Spinal cord (tissue), 10 donors: Measurements from ENCODE around the gene SNX10. TPM values are rescaled to one million over a fixed set of nuclear protein-coding genes. Genes with fewer than 3 reads are reported as not detected.
A peak's percentile ranks its signal among the peaks of the same experiment; 100 is the strongest.

Source experiments
- DNase-seq, 6 donors: peaks; one replicate each; pipeline versions ENCODE4 v3.0.0 to v3.0.0-alpha.2; 2013 to 2015; ENCODE audit warnings: low spot score in 6 of 6, low read depth in 4 of 6
- H3K27ac ChIP-seq: one replicate; pipeline ENCODE4 v1.5.1; 2013; ENCODE audit warnings: low read depth, low read length, control low read depth
- H3K27me3 ChIP-seq: one replicate; pipeline ENCODE4 v1.6.1; 2013; ENCODE audit warnings: low read length; ENCODE audit not compliant: control insufficient read depth, insufficient read depth
- H3K36me3 ChIP-seq: one replicate; pipeline ENCODE4 v1.6.1; 2013; ENCODE audit warnings: low read length; ENCODE audit not compliant: control insufficient read depth, insufficient read depth
- H3K4me1 ChIP-seq: one replicate; pipeline ENCODE4 v1.6.1; 2013; ENCODE audit warnings: low read length; ENCODE audit not compliant: control insufficient read depth, insufficient read depth
- H3K4me3 ChIP-seq: one replicate; pipeline ENCODE4 v1.5.1; 2013; ENCODE audit warnings: low read depth, low read length, control low read depth
- H3K9me3 ChIP-seq: one replicate; pipeline ENCODE4 v1.6.1; 2013; ENCODE audit warnings: low read length; ENCODE audit not compliant: control insufficient read depth, insufficient read depth
- WGBS: methylation state at CpG from one replicate; pipeline ENCODE4 v1.1.5; 2013; ENCODE audit warnings: missing lambda C conversion rate; ENCODE audit not compliant: insufficient coverage; 5-methylcytosine and 5-hydroxymethylcytosine counted together
- polyA plus RNA-seq, 2 donors: library from polyadenylated mRNA; unstranded; fragments of 120-200 nt; gene quantifications; one replicate each; pipeline ENCODE4 v1.2.1, GENCODE V29; 2013; ENCODE audit not compliant: insufficient read length in 2 of 2
- total RNA-seq, 2 donors: library from RNA; depleted of rRNA in 1 of 2; stranded (reverse); fragments of 120-200 nt in 1 of 2; fragments of >200 nt in 1 of 2; gene quantifications; one replicate each; pipeline versions ENCODE4 v1.2.3 to v1.2.4, GENCODE V29; 2013 to 2014
- donor health status: healthy.

Gene SNX10
- total and polyA plus RNA-seq, 4 donors: 16.9 to 92.3 (median 56.7) TPM

DNA sequence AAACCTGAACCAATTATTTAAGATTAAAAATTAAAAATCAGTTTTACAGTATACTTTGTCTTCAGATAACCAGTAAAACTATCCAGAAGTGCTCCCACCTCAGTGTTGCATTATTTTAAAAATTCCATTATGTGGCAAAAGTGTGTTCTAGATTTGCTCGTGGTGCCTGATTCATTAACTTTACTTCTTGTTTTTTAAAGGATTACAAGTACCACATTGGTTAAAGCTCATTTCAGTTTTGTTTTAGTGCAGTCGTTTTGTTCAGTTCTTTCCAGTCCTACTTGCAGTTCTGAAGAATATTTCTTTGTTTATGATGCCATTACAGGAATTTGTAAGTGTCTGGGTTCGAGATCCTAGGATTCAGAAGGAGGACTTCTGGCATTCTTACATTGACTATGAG is 69.0 kb downstream of the SNX10 start:
- no peak overlapping the region for H3K27ac ChIP-seq
- no peaks in the 10 kb centered on the region for H3K27me3 ChIP-seq
- H3K4me3 ChIP-seq: no peak overlapping the region
- H3K4me1 ChIP-seq: peaks cover 3% of the 10 kb centered on the region
- DNase-seq: no peak
- no peaks in the 10 kb centered on the region for H3K36me3 ChIP-seq
- WGBS: 80% methylated on average over 1 of the region's 3 CpGs
- H3K9me3 ChIP-seq: no peaks in the 10 kb centered on the region

DNA sequence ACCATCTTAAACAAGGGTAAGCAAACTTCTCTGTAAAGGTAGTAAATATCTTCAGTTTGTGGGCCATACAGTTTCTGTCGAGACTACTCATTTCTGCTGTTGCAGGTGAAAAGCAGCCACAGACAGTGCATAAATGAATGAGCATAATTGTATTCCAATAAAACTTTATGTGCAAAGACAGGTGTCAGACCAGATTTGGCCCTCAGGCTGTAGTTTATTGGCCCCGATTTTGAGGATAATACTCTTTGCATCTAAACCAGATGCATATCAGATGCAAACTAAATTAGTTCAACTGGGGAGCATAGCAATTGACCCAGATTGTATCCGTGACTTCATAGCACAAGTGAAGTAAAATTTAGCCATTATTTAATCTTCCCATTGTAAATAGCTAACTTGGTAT is 70.0 kb downstream of the SNX10 start:
- Histone ChIP-seq H3K27me3 (no peaks in the 10 kb centered on the region), H3K27ac (no peak overlapping the region), H3K4me1 (peaks cover 3% of the 10 kb centered on the region), H3K9me3 (no peaks in the 10 kb centered on the region), H3K4me3 (no peak overlapping the region), H3K36me3 (no peaks in the 10 kb centered on the region)
- DNase-seq: no peak
- WGBS: 100% methylated on average over 1 of the region's 3 CpGs

DNA sequence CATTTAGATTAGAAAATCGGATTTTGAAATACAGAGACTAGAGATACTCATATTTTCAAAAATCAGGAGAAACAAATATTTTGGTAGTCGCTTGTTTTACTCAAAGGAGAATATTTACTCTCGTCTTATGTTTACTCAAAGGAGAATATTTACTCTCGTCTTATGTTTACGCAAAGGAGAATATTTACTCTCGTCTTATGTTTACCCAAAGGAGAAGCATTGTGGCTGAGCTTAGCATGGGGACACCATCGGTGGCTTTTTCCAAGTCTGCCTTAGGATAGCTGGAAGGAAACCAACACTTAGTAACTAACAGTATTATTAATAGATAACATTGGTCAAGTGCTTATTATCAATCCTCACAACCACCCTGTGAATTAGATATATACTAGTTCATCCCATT is 71.8 kb downstream of the SNX10 start:
- no CpG with 5 or more reads among the region's 7 CpGs for WGBS
- Histone ChIP-seq H3K27me3 (no peaks in the 10 kb centered on the region), H3K27ac (no peak overlapping the region), H3K4me3 (no peak overlapping the region), H3K9me3 (no peaks in the 10 kb centered on the region), H3K4me1 (peaks cover 3% of the 10 kb centered on the region), H3K36me3 (no peaks in the 10 kb centered on the region)
- no peak for DNase-seq

DNA sequence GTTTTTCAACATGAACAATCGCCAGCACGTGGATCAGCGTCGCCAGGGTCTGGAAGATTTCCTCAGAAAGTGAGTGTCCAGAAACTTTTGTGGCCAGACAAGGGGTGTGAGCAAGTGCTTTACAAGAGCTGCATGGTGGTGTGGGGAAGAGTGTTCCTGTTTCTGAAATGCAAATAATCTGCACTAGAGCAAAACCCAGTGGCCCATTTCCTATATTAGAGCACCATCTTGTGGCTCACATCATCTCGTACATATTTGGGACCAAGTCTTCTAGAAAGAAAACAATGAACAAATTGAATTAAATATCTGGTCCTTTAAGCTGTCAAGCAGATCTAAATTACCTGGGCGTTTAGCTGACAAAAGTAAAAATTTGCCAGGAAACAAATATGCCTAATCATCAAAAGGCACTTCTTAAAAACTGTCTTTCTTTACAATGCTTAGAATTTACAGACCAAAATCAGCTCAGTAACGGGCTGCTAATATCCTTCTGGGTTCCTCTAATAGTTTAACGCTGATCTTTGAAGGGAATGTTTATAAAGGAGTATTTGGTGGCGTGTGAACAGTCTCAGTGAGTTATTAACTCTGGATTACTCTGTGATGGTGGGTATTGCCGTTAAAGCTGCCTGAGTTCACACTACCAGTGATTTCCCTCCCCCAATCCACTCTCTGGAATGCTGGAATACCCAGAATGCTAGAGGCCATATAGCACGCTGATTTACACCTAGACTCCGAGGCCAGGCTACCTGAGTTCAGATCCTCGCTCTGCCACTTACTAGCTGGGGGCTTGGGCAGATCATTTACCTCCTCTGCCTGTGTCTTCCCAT is 73.6 kb downstream of the SNX10 start:
- Histone ChIP-seq H3K27ac (no peak overlapping the region), H3K9me3 (no peaks in the 10 kb centered on the region), H3K4me1 (peaks cover 3% of the 10 kb centered on the region), H3K4me3 (no peak overlapping the region), H3K36me3 (no peaks in the 10 kb centered on the region), H3K27me3 (peaks cover 1% of the 10 kb centered on the region)
- peak in 5 of 6 donors; percentile 69 to 96 (median 77) for DNase-seq
- 30% methylated on average over 2 of the region's 13 CpGs for WGBS

DNA sequence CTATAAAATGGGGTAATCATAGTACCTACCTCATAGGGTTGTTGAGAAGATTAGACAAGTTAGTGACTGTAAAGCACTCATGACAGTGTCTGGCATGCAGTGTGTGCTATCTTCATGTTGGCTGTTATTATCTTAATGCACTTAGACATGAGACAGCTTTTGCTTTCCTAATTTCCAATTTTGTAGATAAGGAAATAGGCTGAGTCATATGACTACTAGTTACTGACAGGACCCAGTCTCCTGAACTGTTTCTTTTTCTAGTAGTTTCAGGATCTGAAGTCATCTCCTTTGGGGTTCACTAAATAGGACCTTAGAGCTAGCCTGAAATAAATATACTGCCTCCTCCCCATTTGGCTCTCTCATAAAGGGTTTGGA is 74.2 kb downstream of the SNX10 start:
- no peak overlapping the region for H3K27ac ChIP-seq
- H3K27me3 ChIP-seq: peaks cover 3% of the 10 kb centered on the region
- H3K4me3 ChIP-seq: no peak overlapping the region
- no peak for DNase-seq
- H3K4me1 ChIP-seq: peaks cover 3% of the 10 kb centered on the region
- H3K9me3 ChIP-seq: no peaks in the 10 kb centered on the region
- no peaks in the 10 kb centered on the region for H3K36me3 ChIP-seq

DNA sequence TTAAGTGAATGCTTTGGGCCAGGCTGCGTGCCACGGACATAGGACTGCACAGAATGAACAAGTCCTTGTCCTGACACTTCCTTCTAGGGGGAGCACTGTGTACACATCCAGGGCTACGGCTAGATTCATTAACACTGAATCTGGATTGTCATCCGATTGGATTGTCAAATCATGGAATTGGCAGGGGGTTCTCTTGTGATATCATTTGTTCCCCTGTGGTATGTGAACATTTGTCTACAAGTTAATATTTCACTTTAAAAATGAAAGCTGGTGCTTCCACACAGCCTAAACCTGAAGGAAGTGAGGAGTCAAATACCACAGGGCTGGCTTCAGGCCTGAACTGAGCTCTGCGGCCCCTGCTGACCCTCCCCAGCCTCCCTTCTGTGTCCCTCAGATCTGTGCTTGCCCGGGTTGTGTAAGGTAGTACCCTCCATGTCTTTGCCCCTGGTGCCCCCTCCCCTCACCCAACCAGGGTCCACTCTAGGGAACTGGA is 75.6 kb downstream of the SNX10 start:
- Histone ChIP-seq H3K27ac (no peak overlapping the region), H3K36me3 (no peaks in the 10 kb centered on the region), H3K9me3 (no peaks in the 10 kb centered on the region), H3K4me1 (peaks cover 3% of the 10 kb centered on the region), H3K27me3 (peaks cover 3% of the 10 kb centered on the region), H3K4me3 (no peak overlapping the region)
- DNase-seq: no peak
- WGBS: 59% methylated on average over 3 of the region's 6 CpGs

DNA sequence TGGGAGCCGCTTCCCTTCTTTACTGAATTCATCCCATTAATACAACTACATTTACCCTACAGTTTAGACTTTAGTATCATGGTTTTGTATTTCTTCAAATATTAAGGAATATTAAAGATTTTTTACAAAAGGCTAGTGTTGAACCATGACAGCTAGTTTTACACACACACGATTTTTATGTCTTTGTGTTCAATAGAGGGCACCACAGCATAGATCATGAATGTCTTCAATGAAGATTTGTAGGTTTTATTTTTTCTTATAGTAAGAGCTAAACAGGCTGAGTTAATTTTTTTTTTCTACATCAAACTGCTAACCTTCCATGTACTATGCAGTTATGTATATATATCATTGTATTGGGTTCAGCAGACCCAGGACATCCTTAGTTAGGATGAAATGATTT is 76.9 kb downstream of the SNX10 start:
- no peaks in the 10 kb centered on the region for H3K36me3 ChIP-seq
- no peaks in the 10 kb centered on the region for H3K9me3 ChIP-seq
- WGBS: no CpG with 5 or more reads among the region's 2 CpGs
- peaks cover 3% of the 10 kb centered on the region for H3K4me1 ChIP-seq
- no peak overlapping the region for H3K27ac ChIP-seq
- H3K27me3 ChIP-seq: peaks cover 5% of the 10 kb centered on the region
- no peak overlapping the region for H3K4me3 ChIP-seq
- peak in 2 of 6 donors; percentile 52 to 73 for DNase-seq

DNA sequence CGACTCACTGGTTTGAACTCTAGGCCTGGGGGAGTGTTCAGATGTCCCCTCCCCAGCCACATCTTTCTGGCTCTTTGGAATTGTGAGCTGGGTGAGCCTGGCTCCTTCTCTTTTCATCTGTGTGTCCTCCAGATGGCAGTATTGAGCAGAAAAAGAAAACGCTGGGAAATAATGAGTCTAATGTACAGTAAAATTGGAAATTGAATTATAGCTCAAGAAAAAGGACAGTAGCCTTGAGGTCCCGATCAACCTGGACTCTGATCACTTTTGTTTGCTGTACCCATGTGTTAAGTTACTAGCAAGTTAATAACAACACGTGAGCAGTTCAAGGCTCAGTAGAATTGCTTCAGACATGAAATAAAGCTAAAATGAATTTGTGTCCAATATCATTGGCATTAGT is 77.9 kb downstream of the SNX10 start:
- Histone ChIP-seq H3K36me3 (no peaks in the 10 kb centered on the region), H3K4me1 (peaks cover 3% of the 10 kb centered on the region), H3K27me3 (peaks cover 7% of the 10 kb centered on the region), H3K4me3 (no peak overlapping the region), H3K9me3 (no peaks in the 10 kb centered on the region), H3K27ac (no peak overlapping the region)
- DNase-seq: peak in 5 of 6 donors; percentile 69 to 95 (median 69)
- 6% methylated on average over 3 of the region's 4 CpGs for WGBS

DNA sequence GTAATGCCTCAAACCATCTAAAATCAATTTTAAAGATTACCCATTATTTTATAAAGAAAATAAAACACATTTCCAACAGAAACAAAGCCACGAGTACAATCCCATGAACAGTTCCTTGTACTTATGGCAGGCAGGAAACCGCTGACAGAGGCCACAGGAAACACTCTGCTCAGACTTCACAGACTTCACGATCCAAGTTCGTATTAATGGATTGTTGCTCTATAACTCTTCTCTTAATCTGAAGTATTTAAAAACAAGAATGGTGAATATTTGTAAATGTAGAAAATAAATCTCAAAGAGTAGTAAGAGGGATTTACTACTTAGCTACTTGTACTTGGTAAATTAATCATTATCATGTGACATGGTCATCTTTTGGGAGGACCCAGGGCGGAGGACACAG is 78.3 kb downstream of the SNX10 start:
- Histone ChIP-seq H3K4me3 (no peak overlapping the region), H3K27me3 (peaks cover 7% of the 10 kb centered on the region), H3K36me3 (no peaks in the 10 kb centered on the region), H3K27ac (no peak overlapping the region), H3K4me1 (peaks cover under 1% of the 10 kb centered on the region), H3K9me3 (no peaks in the 10 kb centered on the region)
- peak in 1 of 6 donors; percentile 60 for DNase-seq
- WGBS: 57% methylated on average over 1 of the region's 5 CpGs

DNA sequence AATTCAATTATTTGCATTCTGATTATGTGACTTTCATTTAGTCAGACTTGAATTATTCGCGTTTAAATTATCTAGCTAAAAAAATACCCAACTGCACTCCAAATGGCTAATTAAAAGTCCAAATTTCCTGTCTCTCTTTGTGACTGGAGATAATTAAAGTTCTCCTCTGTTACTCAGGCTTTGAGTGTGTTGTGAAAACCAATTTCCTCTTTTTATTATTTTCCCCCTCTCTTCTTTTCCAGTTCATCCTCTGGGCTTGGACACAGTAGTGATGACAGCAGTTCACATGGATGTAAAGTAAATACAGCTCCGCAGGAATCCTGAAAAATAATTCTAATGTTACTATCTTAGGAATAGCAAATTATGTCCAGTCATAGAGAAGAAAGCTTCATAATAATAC is 80.6 kb downstream of the SNX10 start:
- H3K9me3 ChIP-seq: no peaks in the 10 kb centered on the region
- H3K4me3 ChIP-seq: no peak overlapping the region
- no CpG with 5 or more reads among the region's 3 CpGs for WGBS
- H3K36me3 ChIP-seq: no peaks in the 10 kb centered on the region
- peaks cover 7% of the 10 kb centered on the region for H3K4me1 ChIP-seq
- no peak overlapping the region for H3K27ac ChIP-seq
- DNase-seq: peak in 1 of 6 donors; percentile 57
- peaks cover 11% of the 10 kb centered on the region for H3K27me3 ChIP-seq
